ENCODE data around the gene MT1E.
A peak's percentile ranks its signal among the peaks of the same experiment; 100 is the strongest.
"Not testable (repeated sequence)": the region's sequence is repeated elsewhere in the genome, so short reads cannot be mapped to it uniquely, and the experiment has no call there.

MT1E gene

DNA sequence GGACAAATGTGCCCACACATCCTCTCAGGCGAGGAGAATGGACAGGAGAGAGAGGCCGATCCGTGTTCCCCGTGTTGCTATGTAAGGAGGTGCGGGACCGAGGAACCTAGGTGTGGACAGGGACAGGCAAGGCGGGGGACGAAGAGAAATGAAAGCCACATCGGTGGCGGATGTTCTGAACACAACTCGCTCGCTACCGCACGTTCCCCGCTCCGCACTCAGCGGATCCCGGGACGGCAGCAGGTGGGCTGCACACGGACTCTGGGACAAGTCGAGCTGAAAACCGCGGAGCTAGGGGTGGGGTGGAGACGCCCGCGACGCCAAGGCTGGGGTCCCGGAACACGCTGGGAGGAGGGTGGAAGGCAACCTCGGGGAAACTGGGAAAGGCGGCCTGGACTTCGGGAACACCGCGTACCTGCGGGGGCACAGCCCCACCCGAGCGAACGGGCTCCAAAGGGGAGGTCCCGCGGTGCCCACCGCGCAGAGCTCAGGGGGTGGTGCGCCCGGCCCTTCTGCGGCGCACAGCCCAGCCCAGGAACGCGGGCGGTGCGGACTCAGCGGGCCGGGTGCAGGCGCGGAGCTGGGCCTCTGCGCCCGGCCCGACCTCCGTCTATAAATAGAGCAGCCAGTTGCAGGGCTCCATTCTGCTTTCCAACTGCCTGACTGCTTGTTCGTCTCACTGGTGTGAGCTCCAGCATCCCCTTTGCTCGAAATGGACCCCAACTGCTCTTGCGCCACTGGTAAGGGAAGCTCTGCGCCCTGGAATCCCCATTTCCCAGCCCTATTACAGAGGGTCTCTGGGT lies at the start of gene MT1E:
Gene MT1E (plus strand): TSS at position 642 of the 803 bp plus-strand sequence. CDS start 71 bp downstream, at position 713.
- peak within 1 kb of the TSS; percentile 74 for H3K27ac ChIP-seq (ENCODE audit: low read depth, low read length)
- H3K36me3 ChIP-seq (ENCODE audit: insufficient read depth, low read length): no peaks in the 10 kb centered on the region
- peaks cover 12% of the 10 kb centered on the region for H3K4me1 ChIP-seq (ENCODE audit: insufficient read depth, low read length)
- H3K9ac ChIP-seq (ENCODE audit: low read length): peak within 1 kb of the TSS; percentile 71
- peak within 1 kb of the TSS; percentile 87 to 97 for H3K4me3 ChIP-seq (ENCODE audit: low read depth in 1 of 2, low read length in 2 of 2)
- no peaks in the 10 kb centered on the region for H3K9me3 ChIP-seq (ENCODE audit: low read length)
- H3K27me3 ChIP-seq (ENCODE audit: control insufficient read depth in 1 of 2, insufficient read depth in 2 of 2, low read length in 2 of 2): no peaks in the 10 kb centered on the region

DNA sequence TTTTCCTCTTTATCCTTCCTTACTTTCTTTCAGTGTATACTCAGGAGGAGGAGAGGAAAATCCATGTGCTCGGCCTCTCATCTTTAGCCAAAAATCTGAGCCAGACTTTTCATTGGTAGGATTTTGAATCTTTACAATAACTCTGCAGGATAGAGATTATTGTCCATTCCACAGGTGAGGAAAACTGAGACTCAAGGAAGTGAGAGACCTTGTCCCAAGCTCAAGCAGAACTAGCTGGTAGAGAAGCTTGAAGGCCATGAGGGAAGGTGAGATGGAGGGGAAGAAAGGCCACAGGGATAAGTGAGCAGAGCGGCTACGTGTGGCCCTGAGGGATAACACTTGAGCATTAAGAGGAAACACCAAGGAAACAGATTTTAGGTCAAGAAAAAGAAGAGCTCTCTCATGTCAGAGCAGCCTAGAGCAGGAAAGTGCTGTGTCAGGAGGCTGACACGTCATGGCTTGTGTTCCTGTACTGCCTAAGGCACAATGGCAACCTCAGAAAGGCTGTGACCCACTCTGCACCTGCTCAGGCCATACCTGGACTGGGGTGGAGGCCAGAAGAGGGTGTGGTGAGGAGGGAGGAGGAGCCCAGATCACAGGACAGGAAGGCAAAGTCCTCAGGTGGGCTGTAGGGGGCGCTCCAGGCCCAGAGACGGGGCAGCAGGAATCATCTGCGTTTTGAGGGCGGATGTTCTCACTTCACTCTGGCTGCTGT lies 48.8 kb upstream of the MT1E start:
- no peaks in the 10 kb centered on the region for H3K36me3 ChIP-seq (ENCODE audit: insufficient read depth, low read length)
- no peaks in the 10 kb centered on the region for H3K27me3 ChIP-seq (ENCODE audit: control insufficient read depth in 1 of 2, insufficient read depth in 2 of 2, low read length in 2 of 2)
- no peaks in the 10 kb centered on the region for H3K9me3 ChIP-seq (ENCODE audit: low read length)
- no peak overlapping the region for H3K27ac ChIP-seq (ENCODE audit: low read depth, low read length)
- no peak overlapping the region for H3K9ac ChIP-seq (ENCODE audit: low read length)
- H3K4me3 ChIP-seq (ENCODE audit: low read depth in 1 of 2, low read length in 2 of 2): no peak overlapping the region
- H3K4me1 ChIP-seq (ENCODE audit: insufficient read depth, low read length): no peaks in the 10 kb centered on the region

DNA sequence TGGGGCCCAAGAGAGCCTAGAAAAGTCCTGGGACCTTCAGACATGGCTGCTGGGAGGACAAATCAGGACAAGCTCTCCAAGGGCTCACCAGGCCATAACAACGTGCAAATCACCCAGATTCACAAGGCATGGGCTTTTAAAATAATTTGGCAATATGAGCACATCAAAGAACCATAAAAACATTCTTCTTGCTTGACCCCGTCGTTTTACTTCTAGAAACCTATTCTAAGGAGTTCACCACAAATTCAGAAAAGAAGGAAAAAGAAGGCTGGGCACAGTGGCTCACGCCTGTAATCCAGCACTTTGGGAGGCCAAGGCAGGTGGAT lies 48.3 kb upstream of the MT1E start:
- Histone ChIP-seq H3K4me1 (ENCODE audit: insufficient read depth, low read length) (no peaks in the 10 kb centered on the region), H3K27me3 (ENCODE audit: control insufficient read depth in 1 of 2, insufficient read depth in 2 of 2, low read length in 2 of 2) (no peaks in the 10 kb centered on the region), H3K27ac (ENCODE audit: low read depth, low read length) (no peak overlapping the region), H3K4me3 (ENCODE audit: low read depth in 1 of 2, low read length in 2 of 2) (no peak overlapping the region), H3K9me3 (ENCODE audit: low read length) (no peaks in the 10 kb centered on the region), H3K9ac (ENCODE audit: low read length) (no peak overlapping the region), H3K36me3 (ENCODE audit: insufficient read depth, low read length) (no peaks in the 10 kb centered on the region)

DNA sequence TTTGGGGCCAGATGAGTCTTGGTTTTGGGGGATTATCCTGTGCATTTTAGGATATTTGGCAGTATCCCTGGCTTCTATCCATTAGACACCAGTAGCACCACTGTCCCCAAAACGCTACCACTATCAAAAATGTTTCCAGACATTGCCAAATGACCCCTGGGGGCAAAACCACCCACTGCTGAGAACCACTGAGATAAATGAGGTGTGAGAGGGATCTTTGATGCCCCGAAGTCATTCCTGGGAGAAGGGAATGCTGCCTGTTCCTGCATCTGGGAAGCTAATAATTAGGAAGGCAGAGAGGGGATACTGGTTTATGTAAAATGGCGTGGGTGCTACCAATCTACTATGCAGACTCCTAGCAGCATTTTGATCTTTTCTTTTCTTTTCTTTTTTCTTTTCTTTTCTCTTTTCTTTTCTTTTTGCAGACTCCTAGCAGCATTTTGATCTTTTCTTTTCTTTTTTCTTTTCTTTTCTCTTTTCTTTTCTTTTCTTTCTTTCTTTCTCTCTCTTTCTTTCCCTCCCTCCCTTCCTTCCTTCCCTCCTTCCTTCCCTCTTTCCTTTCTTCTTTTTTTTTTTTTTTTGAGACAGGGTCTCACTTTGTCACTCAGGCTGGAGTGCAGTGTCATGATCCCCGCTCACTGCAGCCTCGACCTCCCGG lies 45.1 kb upstream of the MT1E start:
- Histone ChIP-seq H3K27me3 (ENCODE audit: control insufficient read depth in 1 of 2, insufficient read depth in 2 of 2, low read length in 2 of 2) (no peaks in the 10 kb centered on the region), H3K36me3 (ENCODE audit: insufficient read depth, low read length) (no peaks in the 10 kb centered on the region), H3K9ac (ENCODE audit: low read length) (no peak overlapping the region), H3K4me3 (ENCODE audit: low read depth in 1 of 2, low read length in 2 of 2) (no peak overlapping the region), H3K4me1 (ENCODE audit: insufficient read depth, low read length) (no peaks in the 10 kb centered on the region), H3K9me3 (ENCODE audit: low read length) (no peaks in the 10 kb centered on the region), H3K27ac (ENCODE audit: low read depth, low read length) (no peak overlapping the region)

DNA sequence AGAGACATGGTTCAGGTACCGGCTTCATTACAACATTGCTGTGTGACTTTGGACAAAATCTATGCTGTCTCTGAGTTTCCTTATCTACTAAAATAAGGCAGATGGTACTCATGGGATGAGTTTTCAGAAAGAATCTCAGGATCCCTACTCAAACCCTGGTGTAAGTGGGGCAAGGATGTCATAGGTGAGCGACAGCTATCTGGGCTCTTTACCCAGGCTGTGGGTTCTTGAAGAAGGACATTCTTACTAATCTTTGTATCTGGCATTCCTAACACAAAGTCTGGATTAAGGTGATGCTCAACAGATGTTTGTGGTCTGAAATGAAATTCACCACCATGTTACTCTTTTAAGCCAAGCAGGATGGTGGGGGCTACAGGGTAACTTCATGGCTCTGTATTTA lies 42.7 kb upstream of the MT1E start:
- H3K4me1 ChIP-seq (ENCODE audit: insufficient read depth, low read length); H3K4me3 ChIP-seq (ENCODE audit: low read depth in 1 of 2, low read length in 2 of 2); H3K36me3 ChIP-seq (ENCODE audit: insufficient read depth, low read length); H3K9me3 ChIP-seq (ENCODE audit: low read length); H3K27ac ChIP-seq (ENCODE audit: low read depth, low read length); H3K9ac ChIP-seq (ENCODE audit: low read length): not testable (repeated sequence)
- H3K27me3 ChIP-seq (ENCODE audit: control insufficient read depth in 1 of 2, insufficient read depth in 2 of 2, low read length in 2 of 2): peaks cover 0 to 11% of the 10 kb centered on the region in 2 donors

DNA sequence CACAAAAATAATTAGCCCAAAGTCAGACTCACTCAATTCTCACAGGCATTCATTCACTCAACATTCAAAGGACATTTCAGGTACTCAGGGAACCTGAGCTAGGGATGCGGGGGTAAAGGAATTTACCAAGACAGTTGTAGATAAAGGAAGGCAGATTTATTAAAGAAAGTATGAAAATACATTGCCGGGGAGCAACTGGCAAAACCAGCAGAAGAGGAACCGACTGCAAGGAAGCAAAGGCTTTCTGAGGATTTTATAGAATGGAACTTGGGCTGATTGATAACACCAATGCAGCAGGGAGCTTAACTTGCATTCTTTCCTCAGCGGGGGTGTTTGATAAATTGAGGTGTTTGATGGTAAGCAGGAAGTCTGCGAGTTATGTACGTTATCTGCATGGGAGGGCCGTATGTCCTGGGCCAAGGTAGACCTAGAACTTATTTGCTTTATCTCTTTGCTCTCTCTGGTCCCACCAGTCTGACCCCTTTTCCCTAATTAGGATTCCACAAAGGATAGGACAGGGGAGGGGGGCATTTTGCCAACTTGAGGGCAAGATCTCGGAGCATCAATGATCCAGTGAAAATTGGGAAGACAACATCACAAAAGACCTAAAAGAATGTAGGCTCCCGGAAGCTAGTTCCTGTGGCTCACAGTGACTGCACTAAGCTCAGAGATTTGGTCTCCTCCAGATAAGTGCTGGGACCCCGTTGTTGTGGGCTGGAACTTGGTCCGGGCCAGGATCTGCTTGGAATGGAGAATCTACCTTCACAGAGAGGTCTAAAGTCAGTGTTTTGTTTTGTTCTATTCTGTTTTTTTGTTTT lies 42.0 kb upstream of the MT1E start:
- Histone ChIP-seq H3K4me3 (ENCODE audit: low read depth in 1 of 2, low read length in 2 of 2) (no peak overlapping the region), H3K27me3 (ENCODE audit: control insufficient read depth in 1 of 2, insufficient read depth in 2 of 2, low read length in 2 of 2) (peaks cover 0 to 17% of the 10 kb centered on the region in 2 donors), H3K9ac (ENCODE audit: low read length) (no peak overlapping the region), H3K27ac (ENCODE audit: low read depth, low read length) (no peak overlapping the region), H3K4me1 (ENCODE audit: insufficient read depth, low read length) (no peaks in the 10 kb centered on the region), H3K9me3 (ENCODE audit: low read length) (no peaks in the 10 kb centered on the region), H3K36me3 (ENCODE audit: insufficient read depth, low read length) (no peaks in the 10 kb centered on the region)

DNA sequence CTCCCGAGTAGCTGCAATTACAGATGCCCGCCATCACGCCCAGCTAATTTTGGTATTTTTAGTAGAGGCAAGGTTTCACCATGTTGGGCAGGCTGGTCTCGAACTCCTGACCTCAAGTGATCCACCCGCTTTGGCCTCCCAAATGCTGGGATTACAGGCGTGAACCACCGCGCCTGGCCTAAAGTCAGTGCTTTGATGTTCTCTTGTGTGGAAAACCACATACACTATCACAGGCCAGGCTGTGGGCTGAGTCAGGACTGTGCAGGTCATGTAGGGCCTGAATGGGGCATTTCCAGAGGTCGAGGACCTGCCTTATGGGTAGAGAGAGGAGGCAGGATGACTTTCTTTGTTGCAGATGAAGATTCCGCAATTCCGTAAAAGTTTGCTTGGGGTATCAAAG lies 41.3 kb upstream of the MT1E start:
- H3K4me3 ChIP-seq (ENCODE audit: low read depth in 1 of 2, low read length in 2 of 2): no peak overlapping the region
- no peak overlapping the region for H3K27ac ChIP-seq (ENCODE audit: low read depth, low read length)
- H3K4me1 ChIP-seq (ENCODE audit: insufficient read depth, low read length): no peaks in the 10 kb centered on the region
- peaks cover 4 to 25% of the 10 kb centered on the region in 2 donors for H3K27me3 ChIP-seq (ENCODE audit: control insufficient read depth in 1 of 2, insufficient read depth in 2 of 2, low read length in 2 of 2)
- H3K9me3 ChIP-seq (ENCODE audit: low read length): no peaks in the 10 kb centered on the region
- no peak overlapping the region for H3K9ac ChIP-seq (ENCODE audit: low read length)
- H3K36me3 ChIP-seq (ENCODE audit: insufficient read depth, low read length): no peaks in the 10 kb centered on the region

DNA sequence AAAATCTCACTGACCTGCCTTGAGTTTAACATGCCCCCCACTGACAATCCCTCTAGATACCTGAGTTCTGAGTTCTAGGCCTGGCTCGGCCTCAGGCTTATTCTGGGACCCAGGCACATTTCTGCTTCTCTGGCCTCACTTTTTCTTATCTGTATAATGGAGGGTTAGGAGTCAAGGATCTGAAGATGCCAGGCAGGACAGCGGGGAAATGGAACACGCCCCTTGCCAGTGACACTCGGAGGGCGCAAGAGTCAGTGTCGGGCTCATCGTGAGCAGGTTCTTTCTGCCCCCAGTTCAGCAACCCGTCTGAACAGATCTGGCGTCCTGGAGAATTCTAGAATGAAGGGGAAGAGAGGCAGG lies 36.8 kb upstream of the MT1E start:
- Histone ChIP-seq H3K27me3 (ENCODE audit: control insufficient read depth in 1 of 2, insufficient read depth in 2 of 2, low read length in 2 of 2) (peaks cover 4 to 39% of the 10 kb centered on the region in 2 donors), H3K36me3 (ENCODE audit: insufficient read depth, low read length) (no peaks in the 10 kb centered on the region), H3K4me1 (ENCODE audit: insufficient read depth, low read length) (no peaks in the 10 kb centered on the region), H3K9ac (ENCODE audit: low read length) (no peak overlapping the region), H3K4me3 (ENCODE audit: low read depth in 1 of 2, low read length in 2 of 2) (no peak overlapping the region), H3K9me3 (ENCODE audit: low read length) (no peaks in the 10 kb centered on the region), H3K27ac (ENCODE audit: low read depth, low read length) (no peak overlapping the region)

DNA sequence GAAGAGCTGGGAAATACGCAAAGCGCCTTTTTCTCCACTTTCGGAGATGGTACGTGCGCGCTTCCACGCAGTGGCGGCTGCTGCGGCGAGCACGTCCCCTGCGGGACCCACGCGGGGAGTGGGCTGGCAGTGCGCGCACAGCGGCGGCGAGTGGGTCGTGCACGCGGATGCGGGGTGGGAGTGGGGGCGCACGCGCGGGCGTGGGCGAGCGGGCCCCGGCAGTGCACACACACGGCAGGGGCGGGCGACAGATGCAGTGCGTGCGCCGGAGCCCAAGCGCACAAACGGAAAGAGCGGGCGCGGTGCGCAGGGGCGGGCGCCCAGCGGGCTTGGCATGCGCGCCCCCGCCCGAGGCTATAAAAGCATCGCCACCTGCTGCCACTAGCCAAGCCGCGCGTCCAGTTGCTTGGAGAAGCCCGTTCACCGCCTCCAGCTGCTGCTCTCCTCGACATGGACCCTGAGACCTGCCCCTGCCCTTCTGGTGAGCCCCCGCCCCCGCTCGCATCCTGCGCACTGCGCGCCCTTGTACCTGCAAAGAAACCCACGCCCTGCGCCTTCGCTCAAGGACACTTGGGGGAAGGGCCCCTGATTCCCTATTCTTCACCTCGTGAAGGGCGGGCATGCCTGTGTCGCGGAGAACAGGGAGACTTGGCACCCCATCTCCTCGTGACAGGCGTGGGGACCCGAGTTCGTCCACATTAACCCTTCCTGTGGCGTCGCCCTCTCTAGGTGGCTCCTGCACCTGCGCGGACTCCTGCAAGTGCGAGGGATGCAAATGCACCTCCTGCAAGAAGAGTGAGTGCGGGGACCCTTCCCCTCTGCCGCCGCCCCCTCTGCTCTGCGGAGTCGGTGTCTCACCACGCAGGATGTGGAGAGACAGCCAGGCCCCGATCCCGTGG lies 36.2 kb upstream of the MT1E start, which contains the start of gene MT3:
Gene MT3 (plus strand): TSS at position 388 of the 899 bp plus-strand sequence. CDS start 63 bp downstream, at position 451.
- no peak within 1 kb of the TSS for H3K9ac ChIP-seq (ENCODE audit: low read length)
- no peaks in the 10 kb centered on the region for H3K9me3 ChIP-seq (ENCODE audit: low read length)
- no peaks in the 10 kb centered on the region for H3K4me1 ChIP-seq (ENCODE audit: insufficient read depth, low read length)
- no peaks in the 10 kb centered on the region for H3K36me3 ChIP-seq (ENCODE audit: insufficient read depth, low read length)
- peaks cover 4 to 39% of the 10 kb centered on the region in 2 donors for H3K27me3 ChIP-seq (ENCODE audit: control insufficient read depth in 1 of 2, insufficient read depth in 2 of 2, low read length in 2 of 2)
- no peak within 1 kb of the TSS for H3K27ac ChIP-seq (ENCODE audit: low read depth, low read length)
- H3K4me3 ChIP-seq (ENCODE audit: low read depth in 1 of 2, low read length in 2 of 2): peak within 1 kb of the TSS; percentile 35 to 42

DNA sequence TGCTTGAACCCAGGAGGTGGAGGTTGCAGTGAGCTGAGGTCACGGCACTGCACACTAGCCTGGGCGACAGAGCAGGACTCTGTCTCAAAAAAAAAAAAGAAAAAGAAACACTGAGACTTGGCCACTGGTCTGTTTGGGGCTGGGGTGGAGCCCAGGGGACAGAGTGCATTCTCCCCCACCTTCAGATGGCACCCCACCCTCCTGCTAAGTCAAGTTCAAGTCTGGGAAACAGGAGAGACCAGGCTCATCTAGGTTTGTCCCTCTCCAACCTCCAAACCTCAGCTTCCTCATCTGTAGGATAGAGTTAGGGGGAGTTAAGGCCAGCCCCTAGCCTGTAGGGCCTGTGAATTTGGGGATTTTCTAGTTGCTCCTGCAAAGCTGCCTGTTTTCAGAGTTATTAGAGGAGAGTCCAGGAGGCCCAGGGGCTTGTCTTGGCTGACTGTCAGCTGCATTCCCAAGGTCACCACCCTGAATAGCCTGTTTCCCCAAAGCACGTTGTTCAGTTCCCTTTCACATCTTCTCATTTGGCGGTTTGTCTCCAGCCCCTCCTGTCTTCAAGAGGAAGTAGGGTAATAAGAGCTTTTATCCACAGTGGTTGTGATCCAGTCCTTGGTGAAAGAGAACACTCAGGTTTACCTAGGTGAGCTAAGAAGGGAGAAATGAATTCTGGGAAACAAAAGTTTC lies 34.1 kb upstream of the MT1E start:
- no peak overlapping the region for H3K4me3 ChIP-seq (ENCODE audit: low read depth in 1 of 2, low read length in 2 of 2)
- no peaks in the 10 kb centered on the region for H3K9me3 ChIP-seq (ENCODE audit: low read length)
- H3K27me3 ChIP-seq (ENCODE audit: control insufficient read depth in 1 of 2, insufficient read depth in 2 of 2, low read length in 2 of 2): peaks cover 4 to 34% of the 10 kb centered on the region in 2 donors
- H3K36me3 ChIP-seq (ENCODE audit: insufficient read depth, low read length): no peaks in the 10 kb centered on the region
- H3K27ac ChIP-seq (ENCODE audit: low read depth, low read length): no peak overlapping the region
- no peaks in the 10 kb centered on the region for H3K4me1 ChIP-seq (ENCODE audit: insufficient read depth, low read length)
- H3K9ac ChIP-seq (ENCODE audit: low read length): no peak overlapping the region
